Hepatocyte (in vitro differentiated cells): ENCODE measurements around the gene SLC66A2.

ENCODE experiments used
- EZH2 ChIP-seq: fragments of 200-600 bp; sonication (generic); IDR thresholded peaks from 2 replicates; pipeline ENCODE4 v1.6.1; 2016; ENCODE audit warnings: antibody characterized with exemption, mild to moderate bottlenecking, borderline replicate concordance
- EZH2phosphoT487 ChIP-seq: fragments of 200-600 bp; sonication (generic); IDR thresholded peaks from one replicate; pipeline ENCODE4 v1.6.1; 2018; ENCODE audit warnings: antibody characterized with exemption, mild to moderate bottlenecking, low read depth, moderate library complexity; ENCODE audit not compliant: unreplicated experiment, severe bottlenecking
- TF ChIP-seq, protein P1 (sequence below): fragments of 200-600 bp; sonication (generic); IDR thresholded peaks from 2 replicates; pipeline ENCODE4 v1.5.1; 2016; ENCODE audit warnings: antibody characterized with exemption, mild to moderate bottlenecking; ENCODE audit not compliant: poor library complexity

- TF ChIP-seq, protein P1, sequence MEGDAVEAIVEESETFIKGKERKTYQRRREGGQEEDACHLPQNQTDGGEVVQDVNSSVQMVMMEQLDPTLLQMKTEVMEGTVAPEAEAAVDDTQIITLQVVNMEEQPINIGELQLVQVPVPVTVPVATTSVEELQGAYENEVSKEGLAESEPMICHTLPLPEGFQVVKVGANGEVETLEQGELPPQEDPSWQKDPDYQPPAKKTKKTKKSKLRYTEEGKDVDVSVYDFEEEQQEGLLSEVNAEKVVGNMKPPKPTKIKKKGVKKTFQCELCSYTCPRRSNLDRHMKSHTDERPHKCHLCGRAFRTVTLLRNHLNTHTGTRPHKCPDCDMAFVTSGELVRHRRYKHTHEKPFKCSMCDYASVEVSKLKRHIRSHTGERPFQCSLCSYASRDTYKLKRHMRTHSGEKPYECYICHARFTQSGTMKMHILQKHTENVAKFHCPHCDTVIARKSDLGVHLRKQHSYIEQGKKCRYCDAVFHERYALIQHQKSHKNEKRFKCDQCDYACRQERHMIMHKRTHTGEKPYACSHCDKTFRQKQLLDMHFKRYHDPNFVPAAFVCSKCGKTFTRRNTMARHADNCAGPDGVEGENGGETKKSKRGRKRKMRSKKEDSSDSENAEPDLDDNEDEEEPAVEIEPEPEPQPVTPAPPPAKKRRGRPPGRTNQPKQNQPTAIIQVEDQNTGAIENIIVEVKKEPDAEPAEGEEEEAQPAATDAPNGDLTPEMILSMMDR, result no peak
- no peak for TF ChIP-seq EZH2
- no peak for TF ChIP-seq EZH2phosphoT487
Measured at GRCh38 chr18:79915161-79916127, 36.0 kb downstream of the SLC66A2 start.
